HepG2 (cell line): Measurements from ENCODE around the gene SDHAF1.
"Not testable (repeated sequence)": the region's sequence is repeated elsewhere in the genome, so short reads cannot be mapped to it uniquely, and the experiment has no call there.

ENCODE experiments used
- DNMT1 ChIP-seq: sonication (generic); formaldehyde crosslinking; IDR thresholded peaks from 2 replicates; pipeline ENCODE4 v1.5.1; 2020; ENCODE audit warnings: mild to moderate bottlenecking, missing genetic modification reagents
- HMG20B ChIP-seq: conservative IDR thresholded peaks from 2 replicates; pipeline ENCODE4 v1.6.1; 2016; ENCODE audit warnings: missing genetic modification reagents, missing compliant biosample characterization
- JUN ChIP-seq: sonication (generic); formaldehyde crosslinking; IDR thresholded peaks from 2 replicates; pipeline ENCODE4 v1.4.0; 2020; ENCODE audit warnings: mild to moderate bottlenecking, missing genetic modification reagents
- SP2 ChIP-seq: sonication (generic); formaldehyde crosslinking; IDR thresholded peaks from 2 replicates; pipeline ENCODE4 v1.5.1; 2020; ENCODE audit warnings: mild to moderate bottlenecking, missing genetic modification reagents
- SRSF9 ChIP-seq: fragments of 200-400 bp; formaldehyde crosslinking; IDR thresholded peaks from 2 replicates; pipeline ENCODE4 v1.6.1; 2018; ENCODE audit warnings: borderline replicate concordance, mild to moderate bottlenecking, low read depth, low read length; ENCODE audit not compliant: insufficient read depth, poor library complexity, severe bottlenecking
- TAF1 ChIP-seq: sonication (generic); formaldehyde crosslinking; IDR thresholded peaks from 2 replicates; pipeline ENCODE4 v1.4.0; 2020; ENCODE audit warnings: missing genetic modification reagents

- TF ChIP-seq SP2 (CRISPR knock-in tag); SRSF9; HMG20B (CRISPR knock-in tag); TAF1; DNMT1 (CRISPR knock-in tag); JUN (CRISPR knock-in tag): not testable (repeated sequence)
Measured at GRCh38 chr19:35980997-35981396, 14.0 kb upstream of the SDHAF1 start.
